Activated CD4-positive, alpha-beta T cell treated with anti-CD3 and anti-CD28 coated beads, Interleukin-2, amount 50 U/mL, for 4 hours (primary cell): ENCODE measurements around the gene SLC19A1.

Source experiments
- DNase-seq, 2 experiments: peaks; one replicate each; pipeline ENCODE4 v3.0.0-alpha.2; 2020

SLC19A1 gene

DNA sequence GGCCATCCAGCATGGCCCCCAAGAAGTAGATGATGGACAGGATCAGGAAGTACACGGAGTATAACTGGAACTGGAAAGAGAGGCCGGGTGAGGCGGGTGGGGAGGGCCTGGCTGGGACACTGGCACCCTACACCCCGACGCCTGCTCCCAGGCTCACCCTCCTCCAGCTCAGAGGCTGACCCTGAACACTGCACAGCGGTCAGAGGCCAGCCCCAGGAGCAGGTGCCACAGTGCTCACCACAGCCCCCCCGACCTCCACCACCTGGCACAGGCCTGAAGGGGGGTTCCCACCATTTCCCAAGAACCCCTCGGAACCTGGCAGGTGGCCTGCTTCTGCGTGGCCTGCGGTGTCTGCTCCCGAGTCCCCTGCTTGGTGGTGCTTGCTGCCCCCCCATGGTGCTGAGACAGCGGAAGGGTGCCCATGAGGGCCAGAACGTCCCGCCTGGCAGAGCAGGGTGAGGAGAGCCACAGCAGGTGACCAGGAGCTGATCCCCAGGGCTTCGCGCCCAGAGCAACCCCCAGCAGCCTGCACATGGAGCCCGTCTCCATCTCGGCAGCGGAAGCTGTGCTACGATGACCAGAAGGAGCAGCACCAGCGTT is 26.1 kb downstream of the SLC19A1 start:
- DNase-seq: no peak

DNA sequence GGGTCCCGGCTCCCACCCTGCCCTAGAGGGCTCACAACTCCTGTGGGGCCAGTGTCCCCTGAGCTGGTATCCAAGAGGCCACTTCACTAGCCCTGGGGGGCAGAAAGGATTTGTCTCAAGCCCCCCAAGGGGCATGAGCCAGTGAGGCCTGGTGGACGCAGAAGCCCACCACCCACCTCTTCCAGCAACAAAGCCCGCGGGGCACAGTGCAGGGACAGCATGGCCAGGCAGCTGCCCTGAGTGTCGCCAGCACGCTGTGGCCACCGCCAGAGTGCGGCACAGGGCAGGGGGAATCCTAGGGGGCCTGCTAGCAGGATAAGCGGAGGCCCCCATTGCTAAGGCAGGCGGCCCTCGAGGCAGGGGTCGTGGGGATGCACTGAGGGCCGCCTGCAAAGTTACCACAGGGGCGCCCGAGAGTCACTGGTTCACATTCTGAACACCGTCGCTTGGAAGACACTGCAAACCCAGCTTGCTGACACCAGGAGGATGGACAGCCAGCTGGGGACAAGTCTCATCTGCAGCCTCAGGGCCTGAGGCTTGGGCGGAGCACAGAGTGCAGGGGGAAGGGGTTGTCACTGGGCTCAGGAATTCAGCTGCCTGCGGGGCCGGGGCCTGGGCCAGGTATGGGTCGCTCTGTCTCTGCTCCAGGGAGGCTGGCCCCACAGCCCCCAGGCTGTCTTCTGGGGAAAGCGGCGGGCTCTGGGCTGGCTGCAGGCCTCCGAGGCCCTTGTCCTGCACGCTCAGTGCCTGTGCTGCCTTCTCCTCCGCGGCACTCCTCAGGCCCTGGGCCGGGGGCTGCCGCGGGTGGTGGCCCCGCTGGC is 26.8 kb downstream of the SLC19A1 start:
- DNase-seq: no peak

DNA sequence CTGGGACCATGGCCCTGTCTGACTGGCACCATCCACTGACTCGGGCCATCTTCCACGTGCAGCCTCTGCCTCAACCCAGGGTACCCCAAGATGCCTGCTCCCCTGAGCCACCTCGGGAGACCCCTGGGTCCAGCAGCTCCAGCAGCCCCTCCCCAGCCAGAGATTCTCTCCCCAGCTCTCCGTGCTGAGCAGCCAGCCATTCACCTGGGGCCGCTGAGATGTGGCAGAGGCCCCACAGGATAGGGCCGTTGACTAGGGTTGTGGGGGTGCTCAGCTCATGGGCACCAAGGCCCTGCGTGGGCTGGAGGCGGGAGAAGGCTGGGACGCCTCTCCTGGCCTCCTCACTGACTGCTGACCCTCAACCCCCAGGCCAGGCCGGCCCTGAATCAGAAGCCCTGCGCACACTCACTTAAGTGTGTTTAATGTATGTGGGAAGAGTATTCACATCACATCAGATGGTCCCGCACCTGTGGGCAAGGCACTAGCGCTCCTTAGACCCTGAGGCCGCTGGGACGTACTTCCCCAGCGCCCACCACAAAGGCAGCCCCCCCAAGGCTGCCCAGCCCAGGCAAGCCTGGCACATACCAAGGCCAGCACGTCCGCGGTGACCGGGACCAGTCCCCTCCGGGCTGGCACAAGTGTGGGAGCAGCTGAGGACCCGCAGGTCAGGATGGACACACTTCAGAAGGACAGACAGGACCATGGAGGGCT is 27.8 kb downstream of the SLC19A1 start:
- no peak for DNase-seq

DNA sequence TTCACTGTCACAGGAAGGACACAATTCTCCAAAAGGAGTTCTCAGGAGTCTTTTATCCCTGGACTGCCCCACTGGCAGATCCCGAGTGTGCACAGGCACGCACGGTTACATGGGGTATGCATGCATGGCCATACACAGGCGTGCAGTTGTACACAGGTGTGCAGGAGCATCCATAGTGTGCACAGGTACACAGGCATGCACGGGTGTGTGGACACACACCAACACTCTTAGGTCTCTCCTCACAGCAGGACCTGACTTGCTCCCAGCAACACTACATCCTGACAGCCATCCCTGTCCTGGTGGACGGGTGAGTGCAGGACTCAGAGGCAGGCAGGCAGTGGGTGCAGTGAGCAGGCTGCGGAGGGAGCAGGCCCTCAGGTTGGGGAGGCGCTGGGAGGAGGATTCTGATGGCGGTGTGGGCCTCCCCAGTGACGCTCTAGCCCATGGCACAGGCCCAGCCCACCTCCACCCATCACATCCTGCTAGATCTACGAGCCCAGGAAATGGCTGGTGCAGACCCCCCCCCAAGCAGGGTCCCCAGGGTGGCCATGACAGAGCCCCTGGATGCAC is 28.4 kb downstream of the SLC19A1 start:
- DNase-seq: no peak

DNA sequence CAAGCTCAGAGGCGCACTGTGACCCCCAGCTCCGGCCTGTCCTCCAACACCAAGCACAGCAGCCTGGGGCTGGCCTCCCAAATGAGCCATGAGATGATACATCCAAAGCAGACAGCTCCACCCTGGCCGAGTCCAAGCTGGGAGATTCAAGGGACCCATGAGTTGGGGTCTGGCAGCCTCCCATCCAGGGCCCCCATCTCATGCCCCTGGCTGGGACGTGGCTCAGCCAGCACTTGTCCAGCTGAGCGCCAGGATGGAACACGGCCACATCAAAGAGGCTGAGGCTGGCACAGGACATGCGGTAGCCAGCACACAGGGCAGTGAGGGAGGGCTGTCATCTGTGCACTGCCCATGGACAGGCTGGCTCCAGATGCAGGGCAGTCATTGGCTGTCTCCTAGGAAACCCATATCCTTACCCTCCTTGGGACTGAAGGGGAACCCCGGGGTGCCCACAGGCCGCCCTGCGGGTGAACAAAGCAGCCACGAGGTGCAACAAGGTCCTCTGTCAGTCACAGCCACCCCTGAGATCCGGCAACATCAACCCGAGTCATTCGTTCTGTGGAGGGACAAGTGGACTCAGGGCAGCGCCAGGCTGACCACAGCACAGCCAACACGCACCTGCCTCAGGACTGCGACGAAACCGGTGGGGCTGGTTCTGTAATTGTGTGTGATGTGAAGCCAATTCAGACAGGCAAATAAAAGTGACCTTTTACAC is 29.1 kb downstream of the SLC19A1 start:
- no peak for DNase-seq

DNA sequence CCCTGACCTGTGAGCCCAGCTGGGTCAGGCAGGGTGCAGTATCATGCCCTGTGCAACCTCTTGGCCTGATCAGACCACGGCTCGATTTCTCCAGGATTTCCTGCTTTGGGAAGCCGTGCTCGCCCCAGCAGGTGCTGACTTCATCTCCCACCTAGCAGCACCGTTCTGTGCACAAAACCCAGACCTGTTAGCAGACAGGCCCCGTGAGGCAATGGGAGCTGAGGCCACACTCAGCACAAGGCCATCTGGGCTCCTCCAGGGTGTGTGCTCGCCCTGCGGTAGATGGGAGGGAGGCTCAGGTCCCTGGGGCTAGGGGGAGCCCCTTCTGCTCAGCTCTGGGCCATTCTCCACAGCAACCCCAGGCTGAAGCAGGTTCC is 29.6 kb downstream of the SLC19A1 start:
- DNase-seq: no peak

DNA sequence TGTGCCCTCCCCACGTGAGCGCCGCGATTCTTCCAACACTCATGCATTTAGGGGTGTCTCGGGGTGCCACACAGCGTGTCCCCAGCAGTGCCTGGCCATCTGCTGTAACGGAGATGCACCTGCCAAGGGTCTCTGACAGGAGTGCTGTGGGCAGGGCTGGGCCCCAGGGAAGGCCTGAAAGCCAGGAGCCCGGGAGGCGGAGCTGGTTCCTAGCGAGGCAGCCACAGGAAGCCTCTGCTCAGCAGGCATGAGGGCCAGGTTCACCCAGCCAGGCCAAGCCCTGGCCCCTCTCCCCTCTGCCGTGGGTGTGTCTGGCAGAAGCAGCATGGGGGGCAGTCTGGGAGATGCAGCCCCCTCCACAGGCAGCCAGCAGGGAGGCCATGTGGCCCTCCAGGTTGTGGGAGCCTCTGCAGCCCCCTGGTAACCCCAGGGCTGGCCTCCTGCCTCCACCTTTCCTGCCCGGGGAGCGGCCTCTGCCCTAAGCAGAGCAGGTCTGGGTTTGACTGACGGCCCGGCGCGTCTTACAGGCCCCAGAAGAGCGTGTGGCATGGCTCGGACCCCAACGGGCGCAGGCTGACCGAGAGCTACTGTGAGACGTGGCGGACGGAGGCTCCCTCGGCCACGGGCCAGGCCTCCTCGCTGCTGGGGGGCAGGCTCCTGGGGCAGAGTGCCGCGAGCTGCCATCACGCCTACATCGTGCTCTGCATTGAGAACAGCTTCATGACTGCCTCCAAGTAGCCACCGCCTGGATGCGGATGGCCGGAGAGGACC is 30.4 kb downstream of the SLC19A1 start:
- no peak for DNase-seq

DNA sequence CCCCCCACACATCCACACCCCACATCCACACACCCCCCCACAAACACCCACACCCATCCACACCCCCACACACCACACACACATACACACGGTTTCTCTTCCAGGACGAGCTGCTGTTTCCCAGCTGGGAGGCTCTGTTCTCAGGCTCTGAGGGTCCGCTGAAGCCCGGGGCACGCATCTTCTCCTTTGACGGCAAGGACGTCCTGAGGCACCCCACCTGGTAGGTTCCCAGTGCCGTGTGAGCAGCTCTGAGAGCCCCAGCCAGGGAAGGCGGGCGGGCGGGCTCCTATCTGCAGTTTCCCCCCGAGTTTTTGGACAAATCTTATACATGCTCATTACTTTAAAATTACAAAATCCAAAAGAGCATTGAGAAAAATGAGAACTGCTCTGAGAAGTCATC is 31.2 kb downstream of the SLC19A1 start:
- no peak for DNase-seq

DNA sequence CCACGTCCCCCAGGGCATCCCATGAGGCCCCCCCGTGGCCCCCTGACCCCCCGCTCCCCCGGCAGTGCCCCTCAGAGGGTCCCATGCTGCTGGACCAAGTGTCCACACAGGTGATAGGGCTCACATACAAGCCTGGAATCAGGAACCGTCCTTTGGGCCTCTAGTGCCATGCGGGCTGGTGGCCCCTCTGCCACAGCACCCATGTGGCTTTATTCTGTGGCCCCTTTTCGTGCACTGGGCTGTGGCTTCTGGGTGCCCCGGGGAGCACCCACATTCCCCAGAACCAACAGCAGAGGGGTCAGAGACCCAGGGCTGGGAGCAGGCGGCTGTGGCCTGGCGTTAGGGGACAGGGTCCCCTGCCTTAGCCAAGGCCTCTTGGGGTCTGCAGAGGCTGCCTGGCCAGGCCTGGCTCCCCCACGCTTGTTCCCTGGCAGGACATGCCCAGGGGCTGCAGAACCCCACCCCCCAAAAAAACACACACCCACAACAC is 31.7 kb downstream of the SLC19A1 start:
- no peak for DNase-seq

DNA sequence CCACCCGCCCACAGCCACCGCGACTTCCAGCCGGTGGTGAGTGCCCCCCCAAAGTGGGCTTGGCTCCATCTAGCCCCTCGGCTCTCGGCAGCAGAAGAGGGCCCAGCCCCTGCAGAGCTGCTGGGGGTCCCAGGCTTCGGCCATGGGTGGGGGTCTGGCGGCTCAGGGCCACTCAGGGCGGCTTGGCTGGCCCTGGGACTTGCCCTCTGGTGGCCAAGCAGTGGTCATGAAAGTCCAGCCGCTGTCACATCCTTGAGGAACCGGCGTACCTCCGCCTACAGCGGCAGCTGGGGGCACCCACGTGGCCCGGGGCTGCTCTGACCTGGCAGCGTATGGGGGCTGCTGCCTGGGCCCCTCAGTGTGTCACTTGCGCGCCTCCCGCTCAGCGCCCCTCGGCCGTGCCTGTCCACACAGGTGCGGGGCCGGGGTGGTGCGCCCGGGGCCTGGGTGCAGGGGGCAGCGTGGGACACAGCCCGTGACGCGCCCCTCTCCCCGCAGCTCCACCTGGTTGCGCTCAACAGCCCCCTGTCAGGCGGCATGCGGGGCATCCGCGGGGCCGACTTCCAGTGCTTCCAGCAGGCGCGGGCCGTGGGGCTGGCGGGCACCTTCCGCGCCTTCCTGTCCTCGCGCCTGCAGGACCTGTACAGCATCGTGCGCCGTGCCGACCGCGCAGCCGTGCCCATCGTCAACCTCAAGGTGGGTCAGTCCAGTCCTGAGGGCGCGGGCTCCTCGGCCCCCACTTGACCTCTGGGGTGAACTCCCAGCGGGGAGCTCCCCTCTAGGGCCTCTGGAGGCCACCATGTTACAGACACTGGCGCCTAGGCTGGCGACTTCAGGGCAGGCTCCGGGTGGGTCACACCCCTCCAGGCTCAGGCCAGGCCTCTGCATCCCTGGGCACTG is 32.4 kb downstream of the SLC19A1 start:
- no peak for DNase-seq

DNA sequence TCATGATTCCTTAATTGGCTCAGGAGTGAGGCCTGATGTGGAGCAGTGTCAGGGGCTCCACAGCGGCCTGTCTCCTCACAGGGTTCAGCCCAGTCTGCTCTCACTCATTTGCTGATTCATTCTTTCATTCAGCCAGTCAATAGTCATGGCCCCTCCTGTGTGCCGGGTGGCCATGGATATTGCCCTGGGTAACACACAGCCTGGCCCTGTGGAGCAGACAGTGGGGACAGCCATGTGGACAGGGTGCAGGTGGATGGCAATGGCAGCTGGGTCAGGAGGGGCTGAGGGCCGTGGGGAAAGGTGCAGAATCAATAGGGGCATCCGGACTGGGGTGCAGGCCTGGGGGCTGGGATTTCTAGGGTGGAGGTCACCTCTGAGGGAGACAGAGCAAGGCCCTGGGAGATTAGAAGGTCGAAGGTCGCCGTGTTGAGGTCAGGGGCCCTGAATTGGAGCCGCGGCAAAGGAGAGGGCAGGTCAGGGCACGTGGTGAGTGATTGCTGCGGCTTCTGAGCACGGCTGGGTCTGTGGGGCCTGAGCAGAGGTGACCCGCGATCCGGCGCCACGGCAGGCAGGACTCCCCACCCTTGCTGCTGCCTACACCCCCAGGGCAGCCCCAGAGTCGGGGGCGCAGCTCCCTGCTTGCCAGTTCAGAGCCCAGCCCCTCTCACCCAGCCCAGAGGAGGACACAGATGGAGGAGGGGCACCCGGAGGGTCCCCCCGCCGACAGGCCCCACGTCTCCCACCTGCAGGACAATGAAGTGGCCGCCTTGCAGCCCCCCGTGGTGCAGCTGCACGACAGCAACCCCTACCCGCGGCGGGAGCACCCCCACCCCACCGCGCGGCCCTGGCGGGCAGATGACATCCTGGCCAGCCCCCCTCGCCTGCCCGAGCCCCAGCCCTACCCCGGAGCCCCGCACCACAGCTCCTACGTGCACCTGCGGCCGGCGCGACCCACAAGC is 33.4 kb downstream of the SLC19A1 start:
- DNase-seq: no peak

DNA sequence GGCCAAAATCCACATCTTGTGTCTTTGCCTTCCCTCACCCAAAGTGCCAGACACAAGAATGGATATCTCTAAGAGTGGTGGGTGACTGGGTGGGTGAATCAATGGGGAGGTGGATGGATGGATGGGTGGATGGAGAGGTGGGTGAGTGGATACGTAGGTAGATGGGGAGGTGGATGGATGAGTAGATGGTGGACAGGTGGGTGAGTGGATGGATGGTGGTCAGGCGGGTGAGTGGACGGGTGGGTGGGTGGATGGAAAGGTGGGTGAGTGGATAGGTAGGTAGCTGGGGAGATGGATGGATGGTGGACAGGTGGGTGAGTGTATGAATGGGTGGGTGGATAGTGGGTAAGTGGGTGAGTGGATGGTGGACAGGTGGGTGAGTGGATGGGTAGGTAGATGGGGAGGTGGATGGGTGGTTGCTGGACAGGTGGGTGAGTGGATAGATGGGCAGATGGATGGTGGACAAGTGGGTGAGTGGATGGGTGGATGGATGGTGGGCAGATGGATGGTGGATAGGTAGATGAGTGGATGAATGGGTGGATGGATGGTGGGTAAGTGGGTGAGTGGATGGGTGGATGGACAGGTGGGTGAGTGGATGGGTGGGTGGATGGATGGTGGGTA is 34.2 kb downstream of the SLC19A1 start:
- no peak for DNase-seq

DNA sequence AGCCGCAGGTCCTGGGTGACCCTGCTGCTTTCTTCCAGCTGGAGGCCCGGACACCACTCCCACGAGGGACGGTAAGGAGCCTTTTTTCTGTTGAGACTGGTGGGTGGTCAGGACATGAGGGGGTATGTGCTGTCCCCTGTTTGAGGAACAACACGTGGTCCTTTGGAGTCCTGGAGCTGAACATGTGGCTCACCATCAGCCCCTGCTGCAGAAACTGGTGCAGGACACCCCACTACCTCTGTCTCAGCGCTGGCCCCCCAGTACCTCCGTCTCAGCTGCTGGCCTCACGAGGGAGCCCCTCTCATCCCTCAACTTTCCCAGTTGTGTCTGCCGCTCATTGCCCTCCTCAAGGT is 34.7 kb downstream of the SLC19A1 start:
- DNase-seq: no peak

DNA sequence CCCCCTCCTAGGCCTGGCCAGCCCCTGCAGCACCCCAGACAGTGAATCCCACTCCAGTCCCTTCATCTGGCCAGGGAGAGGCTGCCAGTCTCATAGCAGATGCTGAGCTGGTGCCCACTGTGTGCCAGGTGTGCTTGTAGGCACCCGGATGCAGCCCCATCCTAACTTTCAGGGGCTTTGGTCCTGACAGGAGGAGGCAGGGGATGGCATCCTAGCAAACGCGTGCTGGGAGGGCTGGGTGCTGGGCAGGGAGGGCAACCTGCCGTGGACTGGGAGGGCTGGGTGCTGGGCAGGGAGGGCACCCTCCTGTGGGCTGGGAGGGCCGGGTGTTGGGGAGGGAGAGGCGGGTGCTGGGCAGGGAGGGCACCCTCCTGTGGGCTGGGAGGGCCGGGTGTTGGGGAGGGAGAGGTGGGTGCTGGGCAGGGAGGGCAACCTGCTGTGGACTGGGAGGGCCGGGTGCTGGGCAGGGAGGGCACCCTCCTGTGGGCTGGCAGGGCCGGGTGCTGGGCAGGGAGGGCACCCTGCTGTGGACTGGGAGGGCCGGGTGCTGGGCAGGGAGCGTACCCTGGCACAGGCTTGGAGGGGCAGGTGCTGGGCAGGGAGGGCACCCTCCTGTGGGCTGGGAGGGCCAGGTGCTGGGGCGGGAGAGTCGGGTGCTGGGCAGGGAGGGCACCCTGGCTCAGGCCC is 35.3 kb downstream of the SLC19A1 start:
- no peak for DNase-seq

DNA sequence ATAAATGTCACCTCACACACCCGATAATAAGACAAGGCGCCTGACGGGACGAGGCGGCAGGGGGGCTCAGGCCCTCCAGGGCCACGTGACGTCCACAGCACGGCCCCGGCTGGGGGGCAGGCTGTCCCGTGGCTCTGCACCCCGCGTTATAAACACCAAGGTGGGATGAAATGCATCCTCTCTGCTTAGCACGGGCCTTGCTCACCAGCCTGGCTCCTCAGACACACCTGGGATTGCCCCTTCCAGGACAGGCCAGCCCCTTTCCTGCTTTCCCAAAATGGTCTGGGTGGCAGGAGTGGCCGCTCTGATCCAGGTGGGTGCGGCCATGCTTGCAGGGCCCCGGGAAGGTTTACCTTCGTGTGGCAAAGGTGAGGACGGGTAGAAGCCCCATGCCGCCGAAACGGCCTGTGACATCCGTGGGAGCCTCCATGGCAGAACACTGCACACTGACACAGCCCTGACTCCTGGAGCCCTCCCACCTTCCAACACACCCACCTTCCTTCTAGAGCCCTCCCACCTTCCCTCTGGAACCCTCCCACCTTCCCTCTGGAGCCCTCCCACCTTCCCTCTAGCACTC is 35.9 kb downstream of the SLC19A1 start:
- no peak for DNase-seq

DNA sequence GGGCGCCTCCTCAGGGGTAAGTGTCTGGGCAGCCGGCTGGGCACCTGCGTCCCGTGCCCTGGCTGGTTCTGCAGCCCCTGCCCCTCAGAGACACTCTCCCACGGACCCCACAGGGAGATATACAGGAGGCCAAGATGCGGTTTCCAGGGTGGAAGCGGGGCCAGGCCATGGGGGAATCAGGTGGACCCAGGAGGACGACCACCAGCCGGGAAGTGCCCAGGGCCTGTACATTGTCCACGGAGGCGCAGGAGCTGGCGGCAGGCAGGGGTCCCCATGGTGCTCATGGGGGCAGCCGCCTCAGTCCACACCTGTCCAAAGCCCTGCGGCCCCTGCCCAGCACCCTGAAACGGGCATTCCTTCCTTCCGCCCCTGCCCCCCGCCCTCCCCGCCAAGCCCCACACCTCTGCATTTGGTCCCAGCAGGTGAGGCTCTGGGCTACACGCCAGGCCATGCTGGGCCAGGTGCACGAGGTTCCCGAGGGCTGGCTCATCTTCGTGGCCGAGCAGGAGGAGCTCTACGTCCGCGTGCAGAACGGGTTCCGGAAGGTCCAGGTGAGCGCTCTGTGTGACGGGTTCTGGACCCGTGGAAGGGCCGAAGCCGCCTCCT is 36.7 kb downstream of the SLC19A1 start:
- DNase-seq: no peak

DNA sequence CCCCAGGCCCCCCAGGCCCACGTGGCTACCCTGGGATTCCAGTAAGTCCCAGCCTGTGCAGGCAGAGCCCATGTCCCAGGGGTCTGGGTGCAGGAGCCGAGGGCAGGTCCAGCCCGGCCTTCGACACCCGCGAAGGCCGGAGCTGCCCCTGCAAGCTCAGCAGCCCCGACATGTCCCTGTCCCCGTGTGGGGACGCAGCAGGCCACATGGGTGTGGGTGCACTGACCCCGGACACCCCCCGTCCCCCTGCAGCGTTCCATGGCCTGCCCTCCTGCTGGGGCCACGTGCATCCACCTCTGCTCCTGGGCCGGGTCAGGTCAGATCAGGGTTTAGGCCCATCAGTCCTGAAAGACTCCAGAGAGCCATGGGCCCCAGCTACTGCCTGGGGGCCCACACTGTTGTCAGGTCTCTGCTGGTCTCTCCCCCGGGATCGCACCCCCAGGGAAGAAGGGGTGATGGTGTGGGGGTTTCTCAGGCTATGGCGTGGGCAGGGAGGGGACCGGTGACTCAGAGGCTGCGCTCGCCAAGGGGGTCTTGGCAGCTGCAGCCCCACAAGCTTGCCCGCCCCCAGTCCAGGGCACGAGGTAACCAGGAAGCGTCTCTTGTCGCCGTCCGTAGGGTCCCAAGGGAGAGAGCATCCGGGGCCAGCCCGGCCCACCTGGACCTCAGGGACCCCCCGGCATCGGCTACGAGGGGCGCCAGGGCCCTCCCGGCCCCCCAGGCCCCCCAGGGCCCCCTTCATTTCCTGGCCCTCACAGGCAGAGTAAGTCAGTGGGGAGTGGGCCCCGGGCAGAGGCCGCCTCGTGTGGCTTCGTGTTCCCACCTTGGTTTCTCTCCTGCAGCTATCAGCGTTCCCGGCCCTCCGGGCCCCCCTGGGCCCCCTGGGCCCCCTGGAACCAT is 37.5 kb downstream of the SLC19A1 start:
- no peak for DNase-seq
